Body of pancreas (tissue), 4 donors: ENCODE results near the gene ANKRD31.

Experiments used
- POLR2A ChIP-seq, 3 donors: fragments of 450-650 bp; IDR thresholded peaks; one replicate each; pipeline ENCODE4 v1.6.1; 2016; ENCODE audit warnings: antibody characterized with exemption in 3 of 3, mild to moderate bottlenecking in 2 of 3
- TF ChIP-seq, protein P1 (sequence below), 7 experiments: fragments of 450-650 bp in 4 of 7; fragments of 200-600 bp in 3 of 7; sonication (generic) in 3 of 7; IDR thresholded peaks; one replicate each; pipeline ENCODE4 v1.5.1; 2016 to 2019; ENCODE audit warnings: antibody characterized with exemption in 7 of 7

DNA sequence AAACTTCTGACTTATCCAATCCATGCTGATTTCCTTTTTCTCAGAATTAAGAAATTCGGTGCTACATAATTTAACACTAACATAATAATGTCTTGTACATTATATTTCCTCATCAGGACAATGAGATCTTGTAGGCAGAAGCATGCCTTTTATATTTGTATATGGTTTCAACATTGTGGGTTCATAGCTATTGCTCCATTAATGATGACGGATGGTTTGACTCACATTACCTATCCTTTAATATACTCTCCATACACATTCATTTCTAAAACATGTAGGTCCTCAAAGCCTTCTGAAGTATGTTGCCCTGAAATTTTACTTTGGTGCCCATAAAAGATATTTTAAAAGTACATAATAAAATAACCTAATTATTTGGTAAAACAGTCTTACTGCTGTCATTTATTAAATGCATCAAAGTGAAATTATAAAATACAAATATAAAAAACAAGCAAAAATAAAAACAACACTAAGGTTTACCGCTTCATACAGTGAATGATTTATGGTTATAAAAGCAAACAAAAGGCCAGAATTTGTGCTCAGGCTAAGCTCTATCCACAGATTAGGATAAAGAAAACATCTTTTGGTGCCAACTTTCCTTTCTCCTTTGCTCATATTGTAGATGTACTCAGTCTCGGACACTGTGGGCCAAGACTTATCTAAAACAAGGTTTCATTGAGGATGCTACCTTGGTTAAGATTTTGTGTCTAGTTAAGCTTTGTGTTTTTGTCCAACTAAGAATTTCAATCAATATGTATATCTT, 123.1 kb downstream of the ANKRD31 start:
- TF ChIP-seq POLR2A (IDR thresholded peaks at IDR 0.05) = no peak
- TF ChIP-seq, protein P1, sequence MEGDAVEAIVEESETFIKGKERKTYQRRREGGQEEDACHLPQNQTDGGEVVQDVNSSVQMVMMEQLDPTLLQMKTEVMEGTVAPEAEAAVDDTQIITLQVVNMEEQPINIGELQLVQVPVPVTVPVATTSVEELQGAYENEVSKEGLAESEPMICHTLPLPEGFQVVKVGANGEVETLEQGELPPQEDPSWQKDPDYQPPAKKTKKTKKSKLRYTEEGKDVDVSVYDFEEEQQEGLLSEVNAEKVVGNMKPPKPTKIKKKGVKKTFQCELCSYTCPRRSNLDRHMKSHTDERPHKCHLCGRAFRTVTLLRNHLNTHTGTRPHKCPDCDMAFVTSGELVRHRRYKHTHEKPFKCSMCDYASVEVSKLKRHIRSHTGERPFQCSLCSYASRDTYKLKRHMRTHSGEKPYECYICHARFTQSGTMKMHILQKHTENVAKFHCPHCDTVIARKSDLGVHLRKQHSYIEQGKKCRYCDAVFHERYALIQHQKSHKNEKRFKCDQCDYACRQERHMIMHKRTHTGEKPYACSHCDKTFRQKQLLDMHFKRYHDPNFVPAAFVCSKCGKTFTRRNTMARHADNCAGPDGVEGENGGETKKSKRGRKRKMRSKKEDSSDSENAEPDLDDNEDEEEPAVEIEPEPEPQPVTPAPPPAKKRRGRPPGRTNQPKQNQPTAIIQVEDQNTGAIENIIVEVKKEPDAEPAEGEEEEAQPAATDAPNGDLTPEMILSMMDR (IDR thresholded peaks at IDR 0.05) = no peak
